Measurements from ENCODE around the gene SH3BP2.

DNA sequence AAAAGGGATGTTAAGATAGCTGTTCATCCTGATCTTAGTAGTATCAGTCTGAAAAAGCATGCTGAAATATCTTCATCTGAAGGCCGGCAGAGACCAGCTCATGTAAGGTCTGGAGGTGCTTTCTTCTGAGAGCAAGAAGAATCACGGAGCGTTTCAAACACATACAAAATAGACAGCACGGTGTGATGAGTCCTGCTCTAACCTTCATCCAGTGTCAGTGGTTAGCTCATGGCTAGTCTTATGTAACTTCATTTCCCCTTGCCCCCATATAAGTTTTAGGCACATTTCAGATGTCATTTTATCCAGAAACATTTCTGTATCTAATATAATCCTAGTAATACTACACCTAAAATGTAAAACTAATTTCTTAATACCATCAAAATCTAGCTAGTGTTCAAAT lies 78.6 kb downstream of the SH3BP2 start:
- no peak for TF ChIP-seq ZNF70 (CRISPR knock-in tag; IDR thresholded peaks at IDR 0.05)
- TF ChIP-seq, protein P1, sequence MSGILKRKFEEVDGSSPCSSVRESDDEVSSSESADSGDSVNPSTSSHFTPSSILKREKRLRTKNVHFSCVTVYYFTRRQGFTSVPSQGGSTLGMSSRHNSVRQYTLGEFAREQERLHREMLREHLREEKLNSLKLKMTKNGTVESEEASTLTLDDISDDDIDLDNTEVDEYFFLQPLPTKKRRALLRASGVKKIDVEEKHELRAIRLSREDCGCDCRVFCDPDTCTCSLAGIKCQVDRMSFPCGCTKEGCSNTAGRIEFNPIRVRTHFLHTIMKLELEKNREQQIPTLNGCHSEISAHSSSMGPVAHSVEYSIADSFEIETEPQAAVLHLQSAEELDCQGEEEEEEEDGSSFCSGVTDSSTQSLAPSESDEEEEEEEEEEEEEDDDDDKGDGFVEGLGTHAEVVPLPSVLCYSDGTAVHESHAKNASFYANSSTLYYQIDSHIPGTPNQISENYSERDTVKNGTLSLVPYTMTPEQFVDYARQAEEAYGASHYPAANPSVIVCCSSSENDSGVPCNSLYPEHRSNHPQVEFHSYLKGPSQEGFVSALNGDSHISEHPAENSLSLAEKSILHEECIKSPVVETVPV (CRISPR knock-in tag; IDR thresholded peaks at IDR 0.05): no peak
- no peak for TF ChIP-seq TOX (CRISPR knock-in tag; IDR thresholded peaks at IDR 0.05; ENCODE audit: borderline replicate concordance)
- no peak for TF ChIP-seq OSR1 (CRISPR knock-in tag; IDR thresholded peaks at IDR 0.05)
- TF ChIP-seq, protein P2, sequence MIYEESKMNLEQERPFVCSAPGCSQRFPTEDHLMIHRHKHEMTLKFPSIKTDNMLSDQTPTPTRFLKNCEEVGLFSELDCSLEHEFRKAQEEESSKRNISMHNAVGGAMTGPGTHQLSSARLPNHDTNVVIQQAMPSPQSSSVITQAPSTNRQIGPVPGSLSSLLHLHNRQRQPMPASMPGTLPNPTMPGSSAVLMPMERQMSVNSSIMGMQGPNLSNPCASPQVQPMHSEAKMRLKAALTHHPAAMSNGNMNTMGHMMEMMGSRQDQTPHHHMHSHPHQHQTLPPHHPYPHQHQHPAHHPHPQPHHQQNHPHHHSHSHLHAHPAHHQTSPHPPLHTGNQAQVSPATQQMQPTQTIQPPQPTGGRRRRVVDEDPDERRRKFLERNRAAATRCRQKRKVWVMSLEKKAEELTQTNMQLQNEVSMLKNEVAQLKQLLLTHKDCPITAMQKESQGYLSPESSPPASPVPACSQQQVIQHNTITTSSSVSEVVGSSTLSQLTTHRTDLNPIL (CRISPR knock-in tag; IDR thresholded peaks at IDR 0.05; ENCODE audit: low read depth): no peak
- TF ChIP-seq SNAI2 (CRISPR knock-in tag; IDR thresholded peaks at IDR 0.05): no peak
- no peak for TF ChIP-seq TCF4 (CRISPR knock-in tag; IDR thresholded peaks at IDR 0.05; ENCODE audit: borderline replicate concordance)
- TF ChIP-seq ZFP30 (CRISPR knock-in tag; IDR thresholded peaks at IDR 0.05): no peak
- TF ChIP-seq, protein P3, sequence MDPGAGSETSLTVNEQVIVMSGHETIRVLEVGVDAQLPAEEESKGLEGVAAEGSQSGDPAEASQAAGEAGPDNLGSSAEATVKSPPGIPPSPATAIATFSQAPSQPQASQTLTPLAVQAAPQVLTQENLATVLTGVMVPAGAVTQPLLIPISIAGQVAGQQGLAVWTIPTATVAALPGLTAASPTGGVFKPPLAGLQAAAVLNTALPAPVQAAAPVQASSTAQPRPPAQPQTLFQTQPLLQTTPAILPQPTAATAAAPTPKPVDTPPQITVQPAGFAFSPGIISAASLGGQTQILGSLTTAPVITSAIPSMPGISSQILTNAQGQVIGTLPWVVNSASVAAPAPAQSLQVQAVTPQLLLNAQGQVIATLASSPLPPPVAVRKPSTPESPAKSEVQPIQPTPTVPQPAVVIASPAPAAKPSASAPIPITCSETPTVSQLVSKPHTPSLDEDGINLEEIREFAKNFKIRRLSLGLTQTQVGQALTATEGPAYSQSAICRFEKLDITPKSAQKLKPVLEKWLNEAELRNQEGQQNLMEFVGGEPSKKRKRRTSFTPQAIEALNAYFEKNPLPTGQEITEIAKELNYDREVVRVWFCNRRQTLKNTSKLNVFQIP (CRISPR knock-in tag; IDR thresholded peaks at IDR 0.05; ENCODE audit: borderline replicate concordance, low read depth): no peak

Measured in SK-N-SH treated with all-trans-retinoic acid at 6 μM for 48 hours (cell line).